Measurements from ENCODE around the gene MVB12B.

- TF ChIP-seq CTCF (IDR thresholded peaks at IDR 0.05; ENCODE audit: insufficient read depth, low read length, poor library complexity, severe bottlenecking) (no peak), EZH2phosphoT487 (conservative IDR thresholded peaks at IDR 0.05; ENCODE audit: low read length) (no peak)
Measured at GRCh38 chr9:126515873-126516505, 189.4 kb downstream of the MVB12B start.

Measured in SU-DHL-6 (cell line).